ENCODE data around the gene NDE1. TPM values are rescaled to one million over a fixed set of nuclear protein-coding genes. Genes with fewer than 3 reads are reported as not detected.

The NDE1 gene
- total RNA-seq, 2 donors from 2014 or later: 60.5 to 69.2 TPM

DNA sequence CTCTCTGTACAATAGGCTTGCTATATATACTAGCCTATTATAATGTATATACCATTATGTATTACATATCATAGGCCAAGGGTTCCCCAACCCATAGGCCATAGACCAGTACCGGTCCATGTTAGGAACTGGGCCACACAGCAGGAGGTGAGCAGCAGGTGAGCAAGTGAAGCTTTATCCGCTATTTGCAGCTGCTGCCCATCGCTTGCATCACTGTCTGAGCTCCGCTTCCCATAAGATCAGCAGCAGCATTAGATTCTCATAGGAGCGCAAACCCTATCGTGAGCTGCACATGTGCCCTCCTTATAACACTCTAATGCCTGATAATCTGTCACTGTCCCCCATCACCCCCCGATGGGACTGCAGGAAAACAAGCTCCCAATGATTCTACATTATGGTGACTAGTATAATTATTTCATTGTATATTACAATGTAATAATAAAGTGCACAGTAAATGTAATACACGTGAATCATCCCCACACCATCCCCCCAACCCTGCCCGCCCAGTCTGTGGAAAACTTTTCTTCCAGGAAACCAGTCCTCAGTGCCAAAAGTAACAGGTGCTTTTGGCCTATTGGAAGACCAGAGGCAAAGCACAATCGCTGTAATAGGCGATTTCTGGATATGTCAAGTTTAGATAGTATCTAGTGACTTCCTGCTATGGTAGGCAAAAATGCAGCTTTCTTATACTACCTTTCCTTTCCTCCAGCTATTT, 122.7 kb downstream of the NDE1 start:
- H3K36me3 Mint-ChIP-seq (ENCODE audit: low read depth): no peaks in the 10 kb centered on the region
- H3K4me1 Mint-ChIP-seq: no peaks in the 10 kb centered on the region
- 81 to 97% methylated on average over 5 to 10 of the region's 11 CpGs for WGBS, 2 experiments (ENCODE audit: insufficient coverage in 1 of 2, insufficient read length in 1 of 2)
- no peak overlapping the region for H3K27ac Mint-ChIP-seq
- peaks cover 36% of the 10 kb centered on the region for H3K27me3 Mint-ChIP-seq (ENCODE audit: insufficient read depth)
- no peaks in the 10 kb centered on the region for H3K9me3 Mint-ChIP-seq
- H3K4me3 Mint-ChIP-seq: no peak overlapping the region
- no peaks in the 10 kb centered on the region for H3K36me3 ChIP-seq (ENCODE audit: control insufficient read depth, insufficient read depth, low read length)
- H3K27ac ChIP-seq (ENCODE audit: low read depth, low read length): no peak overlapping the region
- H3K9me3 ChIP-seq (ENCODE audit: control insufficient read depth, low read length): no peaks in the 10 kb centered on the region
- DNase-seq: no peak
- H3K9ac ChIP-seq (ENCODE audit: extremely low read depth, low read length, poor library complexity, severe bottlenecking): no peak overlapping the region
- TF ChIP-seq CTCF (conservative IDR thresholded peaks at IDR 0.05): no peak
- H3K4me1 ChIP-seq (ENCODE audit: control insufficient read depth, insufficient read depth, low read length): no peaks in the 10 kb centered on the region
- H3K27me3 ChIP-seq (ENCODE audit: control insufficient read depth, insufficient read depth, low read length, poor library complexity, severe bottlenecking): peaks cover 41% of the 10 kb centered on the region
- no peak overlapping the region for H3K4me3 ChIP-seq (ENCODE audit: low read length)

- no peaks in the 10 kb centered on the region for H3K9me3 ChIP-seq (ENCODE audit: control insufficient read depth, low read length)
- no peaks in the 10 kb centered on the region for H3K36me3 ChIP-seq (ENCODE audit: control insufficient read depth, insufficient read depth, low read length)
- no peak overlapping the region for H3K9ac ChIP-seq (ENCODE audit: extremely low read depth, low read length, poor library complexity, severe bottlenecking)
- Mint-ChIP-seq H3K36me3 (ENCODE audit: low read depth) (no peaks in the 10 kb centered on the region), H3K4me1 (no peaks in the 10 kb centered on the region), H3K27ac (no peak overlapping the region), H3K4me3 (no peak overlapping the region), H3K9me3 (no peaks in the 10 kb centered on the region), H3K27me3 (ENCODE audit: insufficient read depth) (peaks cover 46% of the 10 kb centered on the region)
- 81 to 87% methylated on average over 6 of the region's 6 CpGs for WGBS, 2 experiments (ENCODE audit: insufficient coverage in 1 of 2, insufficient read length in 1 of 2)
- H3K4me3 ChIP-seq (ENCODE audit: low read length): no peak overlapping the region
- no peak for TF ChIP-seq CTCF (conservative IDR thresholded peaks at IDR 0.05)
- H3K27me3 ChIP-seq (ENCODE audit: control insufficient read depth, insufficient read depth, low read length, poor library complexity, severe bottlenecking): peaks cover 50% of the 10 kb centered on the region
- no peak overlapping the region for H3K27ac ChIP-seq (ENCODE audit: low read depth, low read length)
- DNase-seq: no peak
- no peaks in the 10 kb centered on the region for H3K4me1 ChIP-seq (ENCODE audit: control insufficient read depth, insufficient read depth, low read length)
These were observed 123.9 kb downstream of the NDE1 start for GRCh38 chr16:15773968-15774367.

- Mint-ChIP-seq H3K36me3 (ENCODE audit: low read depth) (no peaks in the 10 kb centered on the region), H3K4me3 (no peak overlapping the region), H3K27me3 (ENCODE audit: insufficient read depth) (peaks cover 56% of the 10 kb centered on the region), H3K27ac (no peak overlapping the region), H3K4me1 (no peaks in the 10 kb centered on the region), H3K9me3 (no peaks in the 10 kb centered on the region)
- Histone ChIP-seq H3K36me3 (ENCODE audit: control insufficient read depth, insufficient read depth, low read length) (no peaks in the 10 kb centered on the region), H3K4me1 (ENCODE audit: control insufficient read depth, insufficient read depth, low read length) (no peaks in the 10 kb centered on the region), H3K27ac (ENCODE audit: low read depth, low read length) (no peak overlapping the region), H3K4me3 (ENCODE audit: low read length) (no peak overlapping the region), H3K9me3 (ENCODE audit: control insufficient read depth, low read length) (no peaks in the 10 kb centered on the region), H3K9ac (ENCODE audit: extremely low read depth, low read length, poor library complexity, severe bottlenecking) (no peak overlapping the region), H3K27me3 (ENCODE audit: control insufficient read depth, insufficient read depth, low read length, poor library complexity, severe bottlenecking) (peaks cover 62% of the 10 kb centered on the region)
- DNase-seq: no peak
- no peak for TF ChIP-seq CTCF (conservative IDR thresholded peaks at IDR 0.05)
These were observed 125.2 kb downstream of the NDE1 start for GRCh38 chr16:15775209-15775608.
